GM21515 (cell line): ENCODE measurements around the gene LGALSL.

Experiments
- ATAC-seq: cut with Tn5 transposase; IDR thresholded peaks from one replicate; pipeline ENCODE4 v1.9.1; 2021; ENCODE audit not compliant: unreplicated experiment

Gene LGALSL

GRCh38 chr2:64470071-64470470 lies 16.1 kb downstream of the LGALSL start:
- no peak for ATAC-seq

- ATAC-seq: no peak
These were observed 16.9 kb downstream of the LGALSL start for GRCh38 chr2:64470766-64471295.

- no peak for ATAC-seq
These were observed 17.6 kb downstream of the LGALSL start for GRCh38 chr2:64471600-64471999.

GRCh38 chr2:64472881-64473280 lies 18.9 kb downstream of the LGALSL start:
- no peak for ATAC-seq

- no peak for ATAC-seq
These were observed 20.2 kb downstream of the LGALSL start for GRCh38 chr2:64474121-64474571.

GRCh38 chr2:64474636-64475035 lies 20.7 kb downstream of the LGALSL start:
- ATAC-seq: no peak

GRCh38 chr2:64477037-64477436 lies 23.1 kb downstream of the LGALSL start:
- ATAC-seq: no peak

GRCh38 chr2:64477979-64478378 lies 24.0 kb downstream of the LGALSL start:
- no peak for ATAC-seq

GRCh38 chr2:64478502-64479230 lies 24.7 kb downstream of the LGALSL start:
- ATAC-seq: no peak

GRCh38 chr2:64479259-64480117 lies 25.5 kb downstream of the LGALSL start:
- no peak for ATAC-seq

- no peak for ATAC-seq
These were observed 27.7 kb downstream of the LGALSL start for GRCh38 chr2:64481665-64482064.

- no peak for ATAC-seq
These were observed 28.3 kb downstream of the LGALSL start for GRCh38 chr2:64482243-64482642.

GRCh38 chr2:64482765-64483504 lies 29.0 kb downstream of the LGALSL start:
- no peak for ATAC-seq

- no peak for ATAC-seq
These were observed 31.4 kb downstream of the LGALSL start for GRCh38 chr2:64485331-64485730.

GRCh38 chr2:64485961-64486360 lies 32.0 kb downstream of the LGALSL start:
- ATAC-seq: no peak

GRCh38 chr2:64487256-64488049 lies 33.5 kb downstream of the LGALSL start:
- no peak for ATAC-seq

- ATAC-seq: peak; percentile 62
These were observed 34.4 kb downstream of the LGALSL start for GRCh38 chr2:64488050-64488974.

GRCh38 chr2:64489081-64489751 lies 35.3 kb downstream of the LGALSL start:
- ATAC-seq: no peak

- no peak for ATAC-seq
These were observed 37.5 kb downstream of the LGALSL start for GRCh38 chr2:64491426-64491825.
